Measurements from ENCODE around the gene STK32C. TPM values are rescaled to one million over a fixed set of nuclear protein-coding genes. Genes with fewer than 3 reads are reported as not detected.

STK32C gene
- total RNA-seq, 6 donors from 2014 or later: 4.8 to 18.3 (median 15.6) TPM

DNA sequence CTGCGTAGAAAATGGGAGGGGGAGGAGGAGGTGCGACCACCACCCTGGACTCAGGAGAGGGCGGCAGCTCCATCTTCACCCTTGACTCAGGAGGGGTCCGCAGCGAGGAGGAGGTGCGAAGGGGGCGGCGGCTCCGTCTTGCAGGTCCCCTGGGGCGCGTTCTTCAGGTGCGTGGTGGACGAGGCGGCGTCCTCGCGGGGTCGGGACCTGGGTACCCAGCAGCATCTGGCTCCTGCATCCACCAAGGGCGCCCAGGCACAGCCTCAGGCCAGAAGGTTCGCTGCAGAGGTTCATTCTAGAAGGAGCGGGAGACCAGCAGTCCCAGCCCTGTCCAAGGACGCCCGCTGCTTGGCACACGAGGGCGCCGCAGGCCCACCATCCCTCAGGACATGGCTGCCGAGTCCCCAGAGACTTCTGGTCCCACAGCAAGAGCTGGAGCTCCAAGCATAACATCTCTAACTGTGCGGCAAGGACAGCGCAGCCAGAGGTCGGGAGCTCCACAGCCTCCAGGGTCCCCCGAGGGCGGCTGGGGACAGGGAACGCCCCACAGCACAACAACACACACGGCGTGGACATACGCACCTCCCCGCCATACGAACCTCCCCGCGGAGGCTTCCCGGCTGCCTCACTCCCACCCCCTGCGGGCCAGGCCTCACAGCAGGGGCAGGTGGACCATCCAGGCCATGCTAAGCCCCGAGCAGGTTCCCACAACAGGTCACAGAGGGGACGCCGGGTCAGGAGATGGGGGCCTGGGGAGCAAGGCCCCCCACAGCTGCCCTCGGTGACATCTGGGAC lies 137.8 kb downstream of the STK32C start:
- H3K27ac ChIP-seq: no peak overlapping the region
- no peak for DNase-seq
- no peaks in the 10 kb centered on the region for H3K4me1 ChIP-seq
- WGBS, 2 donors: 89 to 94% methylated on average over 12 to 46 of the region's 46 CpGs
- no peaks in the 10 kb centered on the region for H3K9me3 ChIP-seq
- no peaks in the 10 kb centered on the region for H3K27me3 ChIP-seq
- H3K36me3 ChIP-seq: no peaks in the 10 kb centered on the region
- ATAC-seq (ENCODE audit: low FRiP score in 2 of 2): no peak
- H3K4me3 ChIP-seq: no peak overlapping the region
- TF ChIP-seq POLR2AphosphoS5 (IDR thresholded peaks at IDR 0.05): no peak
- no peak for TF ChIP-seq POLR2A (IDR thresholded peaks at IDR 0.05)
- no peak for TF ChIP-seq EP300 (IDR thresholded peaks at IDR 0.05)
- TF ChIP-seq CTCF (IDR thresholded peaks at IDR 0.05): no peak

GRCh38 chr10:132169031-132169765 lies 138.6 kb downstream of the STK32C start:
- Histone ChIP-seq H3K27ac (no peak overlapping the region), H3K4me3 (no peak overlapping the region), H3K4me1 (no peaks in the 10 kb centered on the region), H3K27me3 (no peaks in the 10 kb centered on the region), H3K36me3 (no peaks in the 10 kb centered on the region), H3K9me3 (no peaks in the 10 kb centered on the region)
- DNase-seq (no peak), ATAC-seq (ENCODE audit: low FRiP score in 2 of 2) (no peak)
- 89 to 93% methylated on average over 14 to 40 of the region's 42 CpGs for WGBS, 2 donors
- TF ChIP-seq POLR2AphosphoS5 (IDR thresholded peaks at IDR 0.05) (no peak), CTCF (IDR thresholded peaks at IDR 0.05) (no peak), POLR2A (IDR thresholded peaks at IDR 0.05) (no peak), EP300 (IDR thresholded peaks at IDR 0.05) (no peak)

- Histone ChIP-seq H3K4me3 (no peak overlapping the region), H3K4me1 (no peaks in the 10 kb centered on the region), H3K27me3 (no peaks in the 10 kb centered on the region), H3K27ac (no peak overlapping the region), H3K9me3 (no peaks in the 10 kb centered on the region), H3K36me3 (no peaks in the 10 kb centered on the region)
- DNase-seq (no peak), ATAC-seq (ENCODE audit: low FRiP score in 2 of 2) (no peak)
- WGBS, 2 donors: 0 to 80% methylated on average over 1 to 28 of the region's 28 CpGs
- TF ChIP-seq POLR2AphosphoS5 (IDR thresholded peaks at IDR 0.05) (no peak), CTCF (IDR thresholded peaks at IDR 0.05) (no peak), POLR2A (IDR thresholded peaks at IDR 0.05) (no peak), EP300 (IDR thresholded peaks at IDR 0.05) (no peak)
These were observed 139.1 kb downstream of the STK32C start for GRCh38 chr10:132168571-132169030.

DNA sequence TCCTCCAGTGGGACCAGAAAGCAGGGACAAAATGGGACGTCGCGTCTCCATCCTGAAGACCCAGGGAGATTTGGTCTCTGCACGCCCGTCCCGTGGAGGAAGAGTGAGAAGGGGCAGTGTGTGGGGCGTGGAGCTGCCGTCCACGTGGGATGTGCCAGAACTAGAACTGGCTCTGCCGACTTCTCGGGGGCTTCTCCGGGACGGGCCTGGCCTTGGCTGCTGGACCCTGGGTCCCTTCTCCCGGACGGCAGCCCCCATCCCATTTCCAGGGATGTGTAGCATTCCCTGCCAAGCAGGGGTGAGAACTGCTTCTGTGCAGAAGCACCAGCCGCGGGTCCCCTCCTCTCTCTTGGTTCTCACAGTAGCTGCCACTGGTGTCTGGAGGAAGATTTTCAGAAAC lies 139.8 kb downstream of the STK32C start:
- Histone ChIP-seq H3K36me3 (no peaks in the 10 kb centered on the region), H3K27me3 (no peaks in the 10 kb centered on the region), H3K4me1 (peaks cover 0 to 6% (median 3%) of the 10 kb centered on the region in 4 donors), H3K4me3 (no peak overlapping the region), H3K9me3 (no peaks in the 10 kb centered on the region), H3K27ac (no peak overlapping the region)
- no peak for TF ChIP-seq POLR2A (IDR thresholded peaks at IDR 0.05)
- no peak for TF ChIP-seq CTCF (IDR thresholded peaks at IDR 0.05)
- no peak for TF ChIP-seq EP300 (IDR thresholded peaks at IDR 0.05)
- TF ChIP-seq POLR2AphosphoS5 (IDR thresholded peaks at IDR 0.05): no peak
- WGBS, 2 donors: 85 to 90% methylated on average over 17 of the region's 17 CpGs
- no peak for DNase-seq
- no peak for ATAC-seq (ENCODE audit: low FRiP score in 2 of 2)

All from upper lobe of left lung (tissue), 6 donors.